Measurements from ENCODE around the gene ZNF14. TPM values are rescaled to one million over a fixed set of nuclear protein-coding genes. Genes with fewer than 3 reads are reported as not detected.
A peak's percentile ranks its signal among the peaks of the same experiment; 100 is the strongest.

Gene ZNF14
- total RNA-seq, 2 donors from 2014 or later, result 9.5 to 9.9 TPM

GRCh38 chr19:19663256-19664120, 69.4 kb downstream of the ZNF14 start, which contains the start of gene ATP13A1:
ATP13A1 (minus strand) TSS chr19:19663676; CDS start chr19:19663666, 10 bp downstream.
- TF ChIP-seq POLR2AphosphoS5 (IDR thresholded peaks at IDR 0.05) (peak; percentile 97), POLR2A (IDR thresholded peaks at IDR 0.05) (peak; percentile 51)
- TF ChIP-seq, protein P1, sequence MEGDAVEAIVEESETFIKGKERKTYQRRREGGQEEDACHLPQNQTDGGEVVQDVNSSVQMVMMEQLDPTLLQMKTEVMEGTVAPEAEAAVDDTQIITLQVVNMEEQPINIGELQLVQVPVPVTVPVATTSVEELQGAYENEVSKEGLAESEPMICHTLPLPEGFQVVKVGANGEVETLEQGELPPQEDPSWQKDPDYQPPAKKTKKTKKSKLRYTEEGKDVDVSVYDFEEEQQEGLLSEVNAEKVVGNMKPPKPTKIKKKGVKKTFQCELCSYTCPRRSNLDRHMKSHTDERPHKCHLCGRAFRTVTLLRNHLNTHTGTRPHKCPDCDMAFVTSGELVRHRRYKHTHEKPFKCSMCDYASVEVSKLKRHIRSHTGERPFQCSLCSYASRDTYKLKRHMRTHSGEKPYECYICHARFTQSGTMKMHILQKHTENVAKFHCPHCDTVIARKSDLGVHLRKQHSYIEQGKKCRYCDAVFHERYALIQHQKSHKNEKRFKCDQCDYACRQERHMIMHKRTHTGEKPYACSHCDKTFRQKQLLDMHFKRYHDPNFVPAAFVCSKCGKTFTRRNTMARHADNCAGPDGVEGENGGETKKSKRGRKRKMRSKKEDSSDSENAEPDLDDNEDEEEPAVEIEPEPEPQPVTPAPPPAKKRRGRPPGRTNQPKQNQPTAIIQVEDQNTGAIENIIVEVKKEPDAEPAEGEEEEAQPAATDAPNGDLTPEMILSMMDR (IDR thresholded peaks at IDR 0.05), result peak in 1 of 4 experiments; percentile 49
- peak within 1 kb of the TSS; percentile 92 to 93 for H3K27ac ChIP-seq
- under 1% methylated on average over 56 of the region's 85 CpGs for WGBS

GRCh38 chr19:19662871-19663255, 70.0 kb downstream of the ZNF14 start:
- no peak for DNase-seq (ENCODE audit: low spot score)
- TF ChIP-seq, protein P1 (IDR thresholded peaks at IDR 0.05), result no peak
- TF ChIP-seq POLR2AphosphoS5 (IDR thresholded peaks at IDR 0.05), result no peak
- no peak for TF ChIP-seq POLR2A (IDR thresholded peaks at IDR 0.05)

More at GRCh38 chr19:19663256-19664120, 69.4 kb downstream of the ZNF14 start, which contains the start of gene ATP13A1:
- H3K36me3 ChIP-seq, result peaks cover under 1 to 3% of the 10 kb centered on the region in 2 donors
- peaks cover 12% of the 10 kb centered on the region for H3K4me1 ChIP-seq (replicated peaks)
- H3K4me3 ChIP-seq, result peak within 1 kb of the TSS; percentile 85 to 98
- intact Hi-C loops (cut with DNase I), result no loop called here
- DNase-seq (ENCODE audit: low spot score), result peak; percentile 97
- H3K9me3 ChIP-seq, result no peaks in the 10 kb centered on the region
- H3K27me3 ChIP-seq (replicated peaks; ENCODE audit: insufficient read depth), result no peaks in the 10 kb centered on the region

DNA sequence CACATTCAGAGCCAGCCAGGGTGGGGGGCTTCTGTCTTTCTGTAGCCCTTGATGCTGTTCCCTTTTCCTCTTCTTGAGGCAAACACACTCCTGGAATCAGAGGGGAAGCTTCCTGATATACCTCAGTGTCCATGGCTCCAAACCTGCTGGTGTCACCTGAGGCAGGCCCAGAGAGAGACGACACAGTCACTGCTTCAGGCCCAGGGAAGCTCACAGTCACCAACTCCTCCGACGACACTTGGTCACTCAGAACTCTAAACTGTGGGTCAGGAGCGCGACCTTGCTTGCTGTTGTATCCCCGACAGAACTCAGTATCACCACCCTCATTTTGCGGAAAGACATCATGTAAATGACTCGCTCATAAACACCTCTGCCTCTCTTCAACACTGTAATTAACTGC, 70.6 kb downstream of the ZNF14 start:
- intact Hi-C loops (cut with DNase I), result no loop called here
- no peak for TF ChIP-seq POLR2A (IDR thresholded peaks at IDR 0.05)
- TF ChIP-seq, protein P1 (IDR thresholded peaks at IDR 0.05), result no peak
- TF ChIP-seq POLR2AphosphoS5 (IDR thresholded peaks at IDR 0.05), result no peak
- peak overlapping the region; percentile 85 to 98 for H3K4me3 ChIP-seq
- no peak for DNase-seq (ENCODE audit: low spot score)
- H3K27me3 ChIP-seq (replicated peaks; ENCODE audit: insufficient read depth), result no peaks in the 10 kb centered on the region
- H3K27ac ChIP-seq, result no peak overlapping the region
- H3K9me3 ChIP-seq, result no peaks in the 10 kb centered on the region
- H3K36me3 ChIP-seq, result peaks cover 7 to 10% of the 10 kb centered on the region in 2 donors
- 81% methylated on average over 8 of the region's 8 CpGs for WGBS
- peaks cover 12% of the 10 kb centered on the region for H3K4me1 ChIP-seq (replicated peaks)

More at GRCh38 chr19:19662871-19663255, 70.0 kb downstream of the ZNF14 start:
- no peaks in the 10 kb centered on the region for H3K27me3 ChIP-seq (replicated peaks; ENCODE audit: insufficient read depth)
- intact Hi-C loops (cut with DNase I), result no loop called here
- peaks cover 12% of the 10 kb centered on the region for H3K4me1 ChIP-seq (replicated peaks)
- H3K9me3 ChIP-seq, result no peaks in the 10 kb centered on the region
- peaks cover 6 to 7% of the 10 kb centered on the region in 2 donors for H3K36me3 ChIP-seq
- H3K27ac ChIP-seq, result peak overlapping the region; percentile 92 to 93
- peak overlapping the region; percentile 85 to 98 for H3K4me3 ChIP-seq
- WGBS, result 12% methylated on average over 7 of the region's 17 CpGs

DNA sequence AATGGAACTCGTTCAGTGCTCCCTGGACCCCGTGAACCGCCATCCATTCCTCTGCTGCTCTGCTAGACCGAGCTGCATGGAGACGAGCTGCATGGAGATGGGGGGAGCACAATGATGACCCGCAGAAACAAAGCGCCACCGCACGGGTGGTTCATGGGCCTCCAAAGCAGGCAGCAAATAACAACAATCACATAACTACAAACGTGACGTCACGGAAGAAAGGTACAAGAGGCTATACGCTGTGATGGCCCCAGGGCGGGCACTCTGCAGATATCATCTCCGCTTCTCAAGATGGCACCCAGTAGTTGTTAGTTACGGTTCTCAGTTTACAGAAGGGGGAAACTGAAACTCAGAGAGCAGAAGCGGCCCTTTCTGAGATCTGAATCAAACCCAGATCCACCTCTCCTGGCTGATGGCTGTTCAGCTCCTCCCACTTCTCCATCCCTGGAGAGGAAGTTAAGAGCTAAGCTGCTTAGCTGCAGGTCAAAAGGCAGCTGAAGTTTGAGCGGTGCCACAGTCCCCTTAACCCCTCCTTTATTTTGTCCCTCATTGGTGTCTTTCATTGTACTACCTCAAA, 71.1 kb downstream of the ZNF14 start:
- Histone ChIP-seq H3K36me3 (peaks cover 7 to 16% of the 10 kb centered on the region in 2 donors), H3K4me3 (no peak overlapping the region), H3K4me1 (replicated peaks) (peaks cover 12% of the 10 kb centered on the region), H3K9me3 (no peaks in the 10 kb centered on the region), H3K27me3 (replicated peaks; ENCODE audit: insufficient read depth) (no peaks in the 10 kb centered on the region), H3K27ac (no peak overlapping the region)
- intact Hi-C loops (cut with DNase I), result no loop called here
- 68% methylated on average over 18 of the region's 18 CpGs for WGBS
- TF ChIP-seq, protein P1 (IDR thresholded peaks at IDR 0.05), result no peak
- no peak for TF ChIP-seq POLR2A (IDR thresholded peaks at IDR 0.05)
- no peak for TF ChIP-seq POLR2AphosphoS5 (IDR thresholded peaks at IDR 0.05)
- no peak for DNase-seq (ENCODE audit: low spot score)
